GM21528 (cell line): ENCODE results near the gene PNMA8C.
"Not testable (repeated sequence)": the region's sequence is repeated elsewhere in the genome, so short reads cannot be mapped to it uniquely, and the experiment has no call there.

Experiments used
- ATAC-seq: cut with Tn5 transposase; IDR thresholded peaks from one replicate; pipeline ENCODE4 v1.9.1; 2021; ENCODE audit warnings: mild to moderate bottlenecking, moderate library complexity; ENCODE audit not compliant: unreplicated experiment, low FRiP score

PNMA8C gene

GRCh38 chr19:46448601-46449000 lies 19.9 kb upstream of the PNMA8C start:
- no peak for ATAC-seq

GRCh38 chr19:46447824-46448223 lies 19.1 kb upstream of the PNMA8C start:
- ATAC-seq: no peak

GRCh38 chr19:46447006-46447405 lies 18.3 kb upstream of the PNMA8C start:
- no peak for ATAC-seq

GRCh38 chr19:46446021-46446420 lies 17.3 kb upstream of the PNMA8C start:
- ATAC-seq: no peak

GRCh38 chr19:46442808-46443450 lies 14.2 kb upstream of the PNMA8C start:
- no peak for ATAC-seq

- no peak for ATAC-seq
Observed at GRCh38 chr19:46441866-46442265, 13.1 kb upstream of the PNMA8C start.

- ATAC-seq: not testable (repeated sequence)
Observed at GRCh38 chr19:46435689-46436088, 7.0 kb upstream of the PNMA8C start.

GRCh38 chr19:46435009-46435408 lies 6.3 kb upstream of the PNMA8C start:
- ATAC-seq: no peak

GRCh38 chr19:46433470-46433869 lies 4.7 kb upstream of the PNMA8C start:
- ATAC-seq: not testable (repeated sequence)

- ATAC-seq: no peak
Observed at GRCh38 chr19:46431824-46432223, 3.1 kb upstream of the PNMA8C start.

GRCh38 chr19:46429999-46430398 lies 1.3 kb upstream of the PNMA8C start:
- ATAC-seq: no peak

- ATAC-seq: no peak
Observed at GRCh38 chr19:46427518-46428045, 1.2 kb downstream of the PNMA8C start.

GRCh38 chr19:46426506-46427162 lies 2.1 kb downstream of the PNMA8C start:
- no peak for ATAC-seq

- no peak for ATAC-seq
Observed at GRCh38 chr19:46426035-46426505, 2.7 kb downstream of the PNMA8C start.

- ATAC-seq: no peak
Observed at GRCh38 chr19:46423188-46423587, 5.5 kb downstream of the PNMA8C start.

- no peak for ATAC-seq
Observed at GRCh38 chr19:46422344-46422743, 6.4 kb downstream of the PNMA8C start.

- no peak for ATAC-seq
Observed at GRCh38 chr19:46420056-46420455, 8.7 kb downstream of the PNMA8C start.

GRCh38 chr19:46415804-46416709 lies 12.7 kb downstream of the PNMA8C start:
- not testable (repeated sequence) for ATAC-seq

- ATAC-seq: not testable (repeated sequence)
Observed at GRCh38 chr19:46414899-46415298, 13.8 kb downstream of the PNMA8C start.

- no peak for ATAC-seq
Observed at GRCh38 chr19:46413262-46414031, 15.3 kb downstream of the PNMA8C start, which contains the start of gene CCDC8. CCDC8 (minus strand) TSS chr19:46413564; CDS start chr19:46412810, 754 bp downstream.
